Endothelial cell of umbilical vein (primary cell): Measurements from ENCODE around the gene AP4M1. TPM values are rescaled to one million over a fixed set of nuclear protein-coding genes. Genes with fewer than 3 reads are reported as not detected.

Experiments
- BruUV-seq: library from RNA; stranded (reverse); fragments of 400-500 nt; replicated peaks from 2 replicates; lab custom pipeline; 2021; lab: Mats Ljungman, UMichigan
- CTCF ChIA-PET: fragments of 300-600, 350-600 bp; sonication (Branson Sonifier 250); formaldehyde crosslinking; loops from one replicate; lab custom pipeline; 2021; ENCODE audit warnings: antibody characterized with exemption, inconsistent platforms; lab: Charles Lee
- POLR2A ChIA-PET: fragments of 300-600, 350-600 bp; sonication (Branson Sonifier 250); formaldehyde crosslinking; loops from one replicate; lab custom pipeline; 2021; ENCODE audit warnings: antibody characterized with exemption, inconsistent platforms; lab: Charles Lee
- DNase-seq: peaks from one replicate; pipeline ENCODE4 v3.0.0-alpha.2; 2011; ENCODE audit warnings: low read depth, low spot score
- FAIRE-seq: peaks from 2 replicates; lab custom pipeline; 2011; peaks lifted over from hg19 to GRCh38; lab: Jason Lieb, UNC
- H2AFZ ChIP-seq: 2 replicates; pipeline ENCODE4 v1.6.0; 2012; ENCODE audit warnings: low read depth, low read length, control low read depth, inconsistent platforms
- H3K27ac ChIP-seq: 2 replicates; pipeline ENCODE4 v1.5.1; 2011; ENCODE audit warnings: low read depth, mild to moderate bottlenecking, control low read depth, low read length, moderate library complexity; ENCODE audit not compliant: insufficient read depth
- H3K27me3 ChIP-seq, 2 experiments: 2 replicates each; pipeline versions ENCODE4 v1.6.0 to v1.6.1; 2011; ENCODE audit warnings: low read length in 2 of 2, mixed read lengths in 1 of 2; ENCODE audit not compliant: control insufficient read depth in 2 of 2, insufficient read depth in 2 of 2
- H3K36me3 ChIP-seq, 2 experiments: 2 replicates in 1 of 2; 3 replicates in 1 of 2; pipeline ENCODE4 v1.5.1; 2011; ENCODE audit warnings: low read length in 2 of 2, mild to moderate bottlenecking in 1 of 2, moderate library complexity in 1 of 2; ENCODE audit not compliant: control insufficient read depth in 2 of 2, insufficient read depth in 2 of 2; ENCODE audit errors: extremely low read depth in 1 of 2
- H3K4me1 ChIP-seq: 3 replicates; pipeline ENCODE4 v1.5.1; 2011; ENCODE audit warnings: mild to moderate bottlenecking, low read length; ENCODE audit not compliant: control insufficient read depth, insufficient read depth; ENCODE audit errors: extremely low read depth
- H3K4me2 ChIP-seq: 2 replicates; pipeline ENCODE4 v1.6.1; 2011; ENCODE audit warnings: low read length, control low read depth, mixed read lengths; ENCODE audit not compliant: insufficient read depth
- H3K4me3 ChIP-seq, 3 experiments: fragments of 200-600 bp in 1 of 3; sonication (generic), shearing (Covaris generic) in 1 of 3; replicated peaks in 1 of 3; 2 replicates each; pipeline ENCODE4 v1.5.1; 2011 to 2016; ENCODE audit warnings: control low read depth in 3 of 3, low read length in 3 of 3, mild to moderate bottlenecking in 2 of 3, inconsistent platforms in 1 of 3, low read depth in 1 of 3, moderate library complexity in 1 of 3; ENCODE audit not compliant: insufficient read depth in 1 of 3
- H3K79me2 ChIP-seq: 2 replicates; pipeline ENCODE4 v1.6.0; 2012; ENCODE audit warnings: low read length, inconsistent platforms; ENCODE audit not compliant: control insufficient read depth, insufficient read depth
- H3K9ac ChIP-seq: replicated peaks from 2 replicates; pipeline ENCODE3; 2011; ENCODE audit warnings: low read length, control low read depth; ENCODE audit not compliant: insufficient read depth; ENCODE audit errors: extremely low read depth
- H3K9me1 ChIP-seq: replicated peaks from 3 replicates; pipeline ENCODE4 v1.6.0; 2011; ENCODE audit warnings: mild to moderate bottlenecking, low read length; ENCODE audit not compliant: control insufficient read depth, insufficient read depth; ENCODE audit errors: extremely low read depth
- H3K9me3 ChIP-seq: replicated peaks from 2 replicates; pipeline ENCODE4 v1.5.1; 2012; ENCODE audit warnings: low read length, inconsistent platforms; ENCODE audit not compliant: control insufficient read depth, insufficient read depth
- H4K20me1 ChIP-seq: replicated peaks from 2 replicates; pipeline ENCODE3; 2011; ENCODE audit warnings: mild to moderate bottlenecking, low read length; ENCODE audit not compliant: control insufficient read depth, insufficient read depth; ENCODE audit errors: extremely low read depth
- CTCF ChIP-seq, 2 donors: IDR thresholded peaks; 1 replicate in 1 of 2; 2 replicates in 1 of 2; pipeline ENCODE4 v1.5.1; 2011; ENCODE audit warnings: low read length in 2 of 2, mild to moderate bottlenecking in 2 of 2, moderate library complexity in 2 of 2, control low read depth in 1 of 2, inconsistent platforms in 1 of 2, low read depth in 1 of 2; ENCODE audit not compliant: insufficient read depth in 1 of 2; ENCODE audit errors: extremely low read depth in 1 of 2
- EZH2 ChIP-seq: IDR thresholded peaks from 2 replicates; pipeline ENCODE4 v1.6.1; 2012; ENCODE audit warnings: borderline replicate concordance, low read depth, mild to moderate bottlenecking, moderate library complexity, low read length, inconsistent platforms; ENCODE audit not compliant: severe bottlenecking
- FOS ChIP-seq: IDR thresholded peaks from 2 replicates; pipeline ENCODE4 v1.6.1; 2011; ENCODE audit warnings: mild to moderate bottlenecking, low read length, moderate library complexity, borderline replicate concordance; ENCODE audit not compliant: insufficient read depth
- GATA2 ChIP-seq: IDR thresholded peaks from 2 replicates; pipeline ENCODE4 v1.7.0; 2011; ENCODE audit warnings: low read depth, mild to moderate bottlenecking, moderate library complexity, mixed read lengths, low read length; ENCODE audit not compliant: insufficient read length, insufficient read depth
- JUN ChIP-seq: IDR thresholded peaks from 2 replicates; pipeline ENCODE4 v1.6.1; 2011; ENCODE audit warnings: borderline replicate concordance, low read depth; ENCODE audit not compliant: insufficient read length, insufficient read depth
- MAX ChIP-seq: IDR thresholded peaks from 2 replicates; pipeline ENCODE4 v1.6.1; 2011; ENCODE audit not compliant: insufficient read depth, insufficient read length
- MYC ChIP-seq: IDR thresholded peaks from one replicate; pipeline ENCODE4 v1.6.1; 2011; ENCODE audit warnings: mild to moderate bottlenecking, low read depth, low read length
- POLR2A ChIP-seq: IDR thresholded peaks from 2 replicates; pipeline ENCODE4 v1.6.1; 2012; ENCODE audit warnings: low read depth, mild to moderate bottlenecking, control low read depth, low read length
- POLR2AphosphoS5 ChIP-seq: IDR thresholded peaks from 2 replicates; pipeline ENCODE4 v1.6.1; 2012; ENCODE audit warnings: low read depth, mild to moderate bottlenecking, control low read depth, low read length, moderate library complexity; ENCODE audit not compliant: insufficient read depth
- dilution Hi-C: fragments of 300-500 bp; cut with MboI; formaldehyde crosslinking; loops from one replicate; pipeline ENCODE4 v1.15.0; 2019; ENCODE audit warnings: low sequenced_read_pairs; ENCODE audit not compliant: extremely low pct_ligation_motif_present
- intact Hi-C: fragments of 100-400 bp; cut with micrococcal nuclease; formaldehyde crosslinking; loops from one replicate; pipeline ENCODE4 v1.10.0; 2022
- polyA plus RNA-seq, 4 experiments: library from polyadenylated mRNA; depleted of rRNA in 3 of 4; stranded (reverse) in 3 of 4; unstranded in 1 of 4; fragments of >200 nt; gene quantifications; 2 replicates each; pipeline versions ENCODE4 v1.2.1 to v1.2.3, GENCODE V29; 2011 to 2012; ENCODE audit warnings: missing spikeins in 1 of 4
- total RNA-seq: library from RNA; stranded (reverse); gene quantifications from 2 replicates; pipeline ENCODE4 v1.2.3, GENCODE V29; 2021

Gene AP4M1
- total and polyA plus RNA-seq, 2 donors (not counting 3 experiments of a cell fraction or from before 2014, with no cell fraction given), result 20.5 to 27.4 TPM

- Histone ChIP-seq H2AFZ (no peak overlapping the region), H3K9me3 (no peaks in the 10 kb centered on the region), H3K79me2 (peaks cover 13% of the 10 kb centered on the region), H3K4me3 (no peak overlapping the region), H4K20me1 (no peaks in the 10 kb centered on the region), H3K4me2 (no peak overlapping the region), H3K36me3 (no peaks in the 10 kb centered on the region), H3K9ac (no peak overlapping the region), H3K9me1 (no peaks in the 10 kb centered on the region), H3K4me1 (peaks cover 6% of the 10 kb centered on the region), H3K27ac (no peak overlapping the region), H3K27me3 (no peaks in the 10 kb centered on the region)
- POLR2A ChIA-PET, result no interaction called here
- DNase-seq (no peak), FAIRE-seq (no peak)
- no TSS peak for BruUV-seq
- CTCF ChIA-PET, result interaction anchor here (1.7 to 2.2 kb wide), 2 partner anchors 9 to 15 kb away, joined by 5 to 8 read pairs; no protein-coding TSS in a partner anchor
- intact Hi-C loops, result loop anchor here (10.0 kb wide), 1 partner anchor 908 kb away; no protein-coding TSS in a partner anchor
- no peak for TF ChIP-seq POLR2A
- no peak for TF ChIP-seq CTCF (IDR thresholded peaks at IDR 0.05; ENCODE audit: extremely low read depth in 1 of 2, insufficient read depth in 1 of 2, low read depth in 1 of 2, low read length in 2 of 2)
- no peak for TF ChIP-seq POLR2AphosphoS5
- TF ChIP-seq MYC, result no peak
- TF ChIP-seq FOS, result no peak
- TF ChIP-seq GATA2, result no peak
- TF ChIP-seq MAX, result no peak
- no peak for TF ChIP-seq EZH2
- no peak for TF ChIP-seq JUN
- dilution Hi-C loops, result no loop called here
Measured at GRCh38 chr7:100147278-100147677, 45.8 kb downstream of the AP4M1 start.
